Astrocyte (in vitro differentiated cells and primary cell): ENCODE data around the gene RIT2.

Experiments
- CTCF ChIP-seq: IDR thresholded peaks from 2 replicates; pipeline ENCODE4 v1.5.1; 2011; ENCODE audit warnings: low read depth, mild to moderate bottlenecking, inconsistent platforms, low read length, moderate library complexity; ENCODE audit not compliant: insufficient read depth
- EZH2 ChIP-seq: IDR thresholded peaks from 2 replicates; pipeline ENCODE4 v1.6.1; 2012; ENCODE audit warnings: mild to moderate bottlenecking, low read length, inconsistent platforms; ENCODE audit not compliant: insufficient read depth

- no peak for TF ChIP-seq CTCF
- TF ChIP-seq EZH2, result no peak
Observed at GRCh38 chr18:43068781-43069180, 46.7 kb downstream of the RIT2 start.
